Neural cell (in vitro differentiated cells): ENCODE measurements around the gene BRIP1. TPM values are rescaled to one million over a fixed set of nuclear protein-coding genes. Genes with fewer than 3 reads are reported as not detected.

ENCODE experiments used
- H2AFZ ChIP-seq: fragments of 200-600, 300-800 bp; sonication (generic), shearing (Covaris generic); 2 replicates; pipeline ENCODE4 v1.6.0; 2014; ENCODE audit warnings: low read depth, mild to moderate bottlenecking, antibody characterized with exemption, low read length, moderate library complexity
- H3F3A ChIP-seq: fragments of 200-600 bp; shearing (Covaris generic); 2 replicates; pipeline ENCODE4 v1.6.1; 2016; ENCODE audit warnings: mild to moderate bottlenecking, moderate library complexity, mixed read lengths, antibody characterized with exemption, low read length; ENCODE audit not compliant: insufficient read depth, poor library complexity, severe bottlenecking
- H3K27ac ChIP-seq: fragments of 200-600, 300-800 bp; sonication (generic), shearing (Covaris generic); 2 replicates; pipeline ENCODE4 v1.5.1; 2014; ENCODE audit warnings: mild to moderate bottlenecking, low read length, moderate library complexity
- H3K27me3 ChIP-seq: fragments of 300-800, 200-600 bp; sonication (generic), shearing (Covaris generic); 2 replicates; pipeline ENCODE4 v1.6.0; 2014; ENCODE audit warnings: mild to moderate bottlenecking, low read depth, low read length, moderate library complexity; ENCODE audit not compliant: insufficient read depth
- H3K36me3 ChIP-seq: fragments of 300-800, 200-600 bp; sonication (generic), shearing (Covaris generic); 2 replicates; pipeline ENCODE4 v1.5.1; 2014; ENCODE audit warnings: mild to moderate bottlenecking, antibody characterized with exemption, low read length, moderate library complexity; ENCODE audit not compliant: insufficient read depth
- H3K4me2 ChIP-seq: fragments of 300-800, 200-600 bp; sonication (generic), shearing (Covaris generic); 2 replicates; pipeline ENCODE4 v1.6.0; 2014; ENCODE audit warnings: mild to moderate bottlenecking, low read length
- H3K4me3 ChIP-seq: fragments of 300-800, 200-600 bp; sonication (generic), shearing (Covaris generic); 2 replicates; pipeline ENCODE4 v1.5.1; 2014; ENCODE audit warnings: mild to moderate bottlenecking, low read length, moderate library complexity
- H3K79me2 ChIP-seq: fragments of 200-600 bp; shearing (Covaris generic); replicated peaks from 2 replicates; pipeline ENCODE4 v1.6.0; 2014; ENCODE audit warnings: mild to moderate bottlenecking, low read length, moderate library complexity; ENCODE audit not compliant: insufficient read depth
- H3K9ac ChIP-seq: fragments of 300-800, 200-600 bp; sonication (generic), shearing (Covaris generic); 2 replicates; pipeline ENCODE4 v1.6.1; 2016; ENCODE audit warnings: mild to moderate bottlenecking, low read length, mixed read lengths
- H3K9me2 ChIP-seq: fragments of 200-600 bp; shearing (Covaris generic); 2 replicates; pipeline ENCODE4 v1.6.1; 2016; ENCODE audit warnings: mild to moderate bottlenecking, low read length, mixed read lengths; ENCODE audit not compliant: insufficient read depth
- H3K9me3 ChIP-seq: fragments of 200-600, 300-800 bp; sonication (generic), shearing (Covaris generic); 2 replicates; pipeline ENCODE4 v1.6.1; 2016; ENCODE audit warnings: mild to moderate bottlenecking, mixed run types, low read length, moderate library complexity, mixed read lengths
- H4K20me1 ChIP-seq: fragments of 200-600 bp; shearing (Covaris generic); 2 replicates; pipeline ENCODE4 v1.6.1; 2016; ENCODE audit warnings: mild to moderate bottlenecking, mixed run types; ENCODE audit not compliant: insufficient read depth
- CTCF ChIP-seq: fragments of 450-650 bp; IDR thresholded peaks from 2 replicates; pipeline ENCODE4 v1.5.1; 2014; ENCODE audit warnings: antibody characterized with exemption, mild to moderate bottlenecking, moderate library complexity; ENCODE audit not compliant: poor library complexity, severe bottlenecking
- EP300 ChIP-seq: fragments of 450-650 bp; conservative IDR thresholded peaks from 2 replicates; pipeline ENCODE4 v1.6.1; 2014; ENCODE audit warnings: antibody characterized with exemption, mild to moderate bottlenecking, moderate library complexity; ENCODE audit not compliant: poor library complexity, severe bottlenecking
- EZH2 ChIP-seq: fragments of 200-600, 300-800 bp; shearing (Covaris generic), sonication (generic); IDR thresholded peaks from 2 replicates; pipeline ENCODE4 v1.6.1; 2014; ENCODE audit warnings: antibody characterized with exemption, low read length, borderline replicate concordance, mild to moderate bottlenecking; ENCODE audit not compliant: insufficient read depth, poor library complexity, severe bottlenecking
- MXI1 ChIP-seq: fragments of 450-650 bp; conservative IDR thresholded peaks from 2 replicates; pipeline ENCODE4 v1.6.1; 2014; ENCODE audit warnings: antibody characterized with exemption, mild to moderate bottlenecking; ENCODE audit not compliant: poor library complexity, severe bottlenecking
- POLR2AphosphoS5 ChIP-seq: IDR thresholded peaks from 2 replicates; pipeline ENCODE4 v1.6.1; 2012
- RAD21 ChIP-seq: fragments of 450-650 bp; conservative IDR thresholded peaks from 2 replicates; pipeline ENCODE4 v1.6.1; 2014; ENCODE audit warnings: antibody characterized with exemption, mild to moderate bottlenecking, moderate library complexity
- SMC3 ChIP-seq: fragments of 450-650 bp; conservative IDR thresholded peaks from 2 replicates; pipeline ENCODE4 v1.6.1; 2014; ENCODE audit warnings: antibody characterized with exemption, mild to moderate bottlenecking, moderate library complexity; ENCODE audit not compliant: poor library complexity
- TAF1 ChIP-seq: IDR thresholded peaks from 2 replicates; pipeline ENCODE4 v1.6.1; 2012; ENCODE audit warnings: low read depth
- polyA plus RNA-seq: library from polyadenylated mRNA; depleted of rRNA; stranded (reverse); fragments of >200 nt; gene quantifications from 2 replicates; pipeline ENCODE4 v1.2.3, GENCODE V29; 2014
- TF ChIP-seq, protein P1 (sequence below): IDR thresholded peaks from 2 replicates; pipeline ENCODE4 v1.6.1; 2012; ENCODE audit warnings: borderline replicate concordance

The BRIP1 gene
- polyA plus RNA-seq, 1 donor from 2014 or later, result 0.47 TPM

DNA sequence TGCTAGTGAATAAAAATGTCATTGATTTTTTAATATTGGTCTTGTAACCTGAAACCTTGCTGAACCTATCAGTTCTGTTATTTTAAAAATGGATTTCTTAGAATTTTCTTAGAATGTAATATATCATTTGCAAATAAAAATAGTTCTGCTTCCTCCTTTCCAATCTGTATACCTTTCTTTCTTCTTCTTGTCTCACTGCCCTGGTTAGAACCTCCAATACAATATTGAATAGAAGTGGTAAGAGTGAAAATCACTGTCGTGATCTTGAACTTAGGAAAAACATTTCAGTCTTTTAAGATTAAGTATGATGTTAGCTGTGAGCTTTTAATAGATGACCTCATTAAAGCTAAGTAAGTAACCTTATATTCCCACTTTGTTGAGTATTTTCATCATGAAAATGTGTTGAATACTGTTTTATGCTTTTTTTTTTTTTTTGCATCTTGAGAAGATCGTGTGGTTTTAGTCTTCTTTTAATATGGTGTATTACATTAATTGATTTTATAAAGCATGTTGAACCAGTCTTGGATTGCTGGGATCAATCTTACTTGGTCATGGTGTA, 167.5 kb downstream of the BRIP1 start:
- no peak overlapping the region for H3K4me3 ChIP-seq
- H3K4me2 ChIP-seq, result no peak overlapping the region
- no peaks in the 10 kb centered on the region for H3K27me3 ChIP-seq
- no peaks in the 10 kb centered on the region for H3K79me2 ChIP-seq
- H4K20me1 ChIP-seq, result no peaks in the 10 kb centered on the region
- no peaks in the 10 kb centered on the region for H3K9me2 ChIP-seq
- no peaks in the 10 kb centered on the region for H3F3A ChIP-seq
- no peak overlapping the region for H2AFZ ChIP-seq
- H3K9ac ChIP-seq, result no peak overlapping the region
- no peak for TF ChIP-seq EP300
- no peak for TF ChIP-seq CTCF
- no peak for TF ChIP-seq POLR2AphosphoS5
- no peak for TF ChIP-seq EZH2
- TF ChIP-seq MXI1, result no peak
- TF ChIP-seq TAF1, result no peak
- no peak for TF ChIP-seq RAD21
- TF ChIP-seq, protein P1, sequence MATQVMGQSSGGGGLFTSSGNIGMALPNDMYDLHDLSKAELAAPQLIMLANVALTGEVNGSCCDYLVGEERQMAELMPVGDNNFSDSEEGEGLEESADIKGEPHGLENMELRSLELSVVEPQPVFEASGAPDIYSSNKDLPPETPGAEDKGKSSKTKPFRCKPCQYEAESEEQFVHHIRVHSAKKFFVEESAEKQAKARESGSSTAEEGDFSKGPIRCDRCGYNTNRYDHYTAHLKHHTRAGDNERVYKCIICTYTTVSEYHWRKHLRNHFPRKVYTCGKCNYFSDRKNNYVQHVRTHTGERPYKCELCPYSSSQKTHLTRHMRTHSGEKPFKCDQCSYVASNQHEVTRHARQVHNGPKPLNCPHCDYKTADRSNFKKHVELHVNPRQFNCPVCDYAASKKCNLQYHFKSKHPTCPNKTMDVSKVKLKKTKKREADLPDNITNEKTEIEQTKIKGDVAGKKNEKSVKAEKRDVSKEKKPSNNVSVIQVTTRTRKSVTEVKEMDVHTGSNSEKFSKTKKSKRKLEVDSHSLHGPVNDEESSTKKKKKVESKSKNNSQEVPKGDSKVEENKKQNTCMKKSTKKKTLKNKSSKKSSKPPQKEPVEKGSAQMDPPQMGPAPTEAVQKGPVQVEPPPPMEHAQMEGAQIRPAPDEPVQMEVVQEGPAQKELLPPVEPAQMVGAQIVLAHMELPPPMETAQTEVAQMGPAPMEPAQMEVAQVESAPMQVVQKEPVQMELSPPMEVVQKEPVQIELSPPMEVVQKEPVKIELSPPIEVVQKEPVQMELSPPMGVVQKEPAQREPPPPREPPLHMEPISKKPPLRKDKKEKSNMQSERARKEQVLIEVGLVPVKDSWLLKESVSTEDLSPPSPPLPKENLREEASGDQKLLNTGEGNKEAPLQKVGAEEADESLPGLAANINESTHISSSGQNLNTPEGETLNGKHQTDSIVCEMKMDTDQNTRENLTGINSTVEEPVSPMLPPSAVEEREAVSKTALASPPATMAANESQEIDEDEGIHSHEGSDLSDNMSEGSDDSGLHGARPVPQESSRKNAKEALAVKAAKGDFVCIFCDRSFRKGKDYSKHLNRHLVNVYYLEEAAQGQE, result no peak
- H3K9me3 ChIP-seq, result no peaks in the 10 kb centered on the region
- H3K27ac ChIP-seq, result no peak overlapping the region
- H3K36me3 ChIP-seq, result no peaks in the 10 kb centered on the region

DNA sequence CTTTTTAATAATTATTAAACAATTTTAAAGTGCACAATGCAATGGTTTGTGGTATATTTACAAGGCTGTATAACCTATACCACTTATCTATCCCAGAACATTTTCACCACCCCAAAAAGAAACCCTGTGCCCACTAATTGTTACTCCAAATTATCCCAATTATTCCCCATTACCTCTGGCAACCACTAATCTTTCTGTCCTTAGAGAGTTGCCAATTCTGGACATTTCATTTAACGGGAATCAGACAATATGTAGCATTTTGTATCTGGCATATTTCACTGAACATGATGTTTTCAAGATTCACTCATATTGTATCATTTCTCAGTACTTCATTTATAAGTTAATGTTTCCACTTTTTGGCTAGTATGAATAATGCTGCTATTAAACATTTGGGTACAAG, 169.2 kb downstream of the BRIP1 start:
- no peaks in the 10 kb centered on the region for H3K9me3 ChIP-seq
- TF ChIP-seq EZH2 (no peak), TAF1 (no peak), RAD21 (no peak), EP300 (no peak), POLR2AphosphoS5 (no peak), SMC3 (no peak), CTCF (no peak), MXI1 (no peak)
- TF ChIP-seq, protein P1, result no peak

More for the DNA sequence above, 169.2 kb downstream of the BRIP1 start:
- H3K27ac ChIP-seq, result no peak overlapping the region
- H4K20me1 ChIP-seq, result no peaks in the 10 kb centered on the region
- no peaks in the 10 kb centered on the region for H3K36me3 ChIP-seq
- no peaks in the 10 kb centered on the region for H3K9me2 ChIP-seq
- H3K27me3 ChIP-seq, result no peaks in the 10 kb centered on the region
- H3K79me2 ChIP-seq, result no peaks in the 10 kb centered on the region
- no peak overlapping the region for H3K4me3 ChIP-seq
- no peak overlapping the region for H2AFZ ChIP-seq
- H3F3A ChIP-seq, result no peaks in the 10 kb centered on the region
- H3K4me2 ChIP-seq, result no peak overlapping the region
- H3K9ac ChIP-seq, result no peak overlapping the region
